ENCODE results near the gene NOL9. TPM values are rescaled to one million over a fixed set of nuclear protein-coding genes. Genes with fewer than 3 reads are reported as not detected.

The NOL9 gene
- total and polyA plus RNA-seq, 2 of the 13 experiments (the other 11 are each of a cell fraction or from before 2014, with no cell fraction given) = 18.0 to 24.7 TPM

DNA sequence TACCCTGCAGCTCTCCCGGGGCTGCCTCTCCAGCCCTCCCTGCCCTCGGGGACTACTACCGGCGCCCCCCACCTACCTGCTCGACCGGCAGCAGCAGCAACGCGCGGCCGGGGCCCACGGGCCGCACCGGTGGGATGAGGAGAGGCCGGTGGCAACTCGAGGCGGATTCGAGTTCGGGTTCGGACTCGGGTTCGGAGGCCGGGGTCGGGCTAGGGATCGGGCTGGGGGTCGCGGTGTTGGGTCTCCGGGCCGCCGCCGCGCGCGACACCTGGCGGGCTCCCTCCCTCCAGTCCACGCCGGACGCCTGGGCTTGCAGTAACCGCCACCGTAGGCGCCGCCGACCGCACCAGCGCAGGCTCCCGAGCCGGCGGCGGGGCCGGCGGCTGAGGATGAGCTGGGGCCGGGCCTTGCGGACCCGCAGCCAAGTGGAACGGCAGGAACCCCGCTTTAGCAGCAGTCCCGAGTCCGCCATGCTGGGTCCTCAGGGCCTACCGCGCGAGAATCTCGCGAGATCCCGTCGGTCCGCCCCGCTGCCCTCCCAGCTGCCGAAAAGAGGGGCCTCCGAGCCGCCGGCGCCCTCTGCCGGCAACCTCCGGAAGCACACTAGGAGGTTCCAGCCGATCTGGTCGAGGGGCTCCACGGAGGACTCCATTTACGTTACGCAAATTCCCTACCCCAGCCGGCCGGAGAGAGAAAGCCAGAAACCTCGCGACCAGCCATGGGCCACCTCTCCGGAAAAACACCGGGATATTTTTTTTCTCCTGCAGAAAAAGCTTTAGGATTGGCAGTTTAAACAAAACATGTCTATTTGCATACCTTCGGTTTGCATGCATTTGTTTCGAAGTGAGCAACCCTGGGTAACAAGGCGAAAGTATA is at the start of gene NOL9 (continued):
- TF ChIP-seq, protein P1, sequence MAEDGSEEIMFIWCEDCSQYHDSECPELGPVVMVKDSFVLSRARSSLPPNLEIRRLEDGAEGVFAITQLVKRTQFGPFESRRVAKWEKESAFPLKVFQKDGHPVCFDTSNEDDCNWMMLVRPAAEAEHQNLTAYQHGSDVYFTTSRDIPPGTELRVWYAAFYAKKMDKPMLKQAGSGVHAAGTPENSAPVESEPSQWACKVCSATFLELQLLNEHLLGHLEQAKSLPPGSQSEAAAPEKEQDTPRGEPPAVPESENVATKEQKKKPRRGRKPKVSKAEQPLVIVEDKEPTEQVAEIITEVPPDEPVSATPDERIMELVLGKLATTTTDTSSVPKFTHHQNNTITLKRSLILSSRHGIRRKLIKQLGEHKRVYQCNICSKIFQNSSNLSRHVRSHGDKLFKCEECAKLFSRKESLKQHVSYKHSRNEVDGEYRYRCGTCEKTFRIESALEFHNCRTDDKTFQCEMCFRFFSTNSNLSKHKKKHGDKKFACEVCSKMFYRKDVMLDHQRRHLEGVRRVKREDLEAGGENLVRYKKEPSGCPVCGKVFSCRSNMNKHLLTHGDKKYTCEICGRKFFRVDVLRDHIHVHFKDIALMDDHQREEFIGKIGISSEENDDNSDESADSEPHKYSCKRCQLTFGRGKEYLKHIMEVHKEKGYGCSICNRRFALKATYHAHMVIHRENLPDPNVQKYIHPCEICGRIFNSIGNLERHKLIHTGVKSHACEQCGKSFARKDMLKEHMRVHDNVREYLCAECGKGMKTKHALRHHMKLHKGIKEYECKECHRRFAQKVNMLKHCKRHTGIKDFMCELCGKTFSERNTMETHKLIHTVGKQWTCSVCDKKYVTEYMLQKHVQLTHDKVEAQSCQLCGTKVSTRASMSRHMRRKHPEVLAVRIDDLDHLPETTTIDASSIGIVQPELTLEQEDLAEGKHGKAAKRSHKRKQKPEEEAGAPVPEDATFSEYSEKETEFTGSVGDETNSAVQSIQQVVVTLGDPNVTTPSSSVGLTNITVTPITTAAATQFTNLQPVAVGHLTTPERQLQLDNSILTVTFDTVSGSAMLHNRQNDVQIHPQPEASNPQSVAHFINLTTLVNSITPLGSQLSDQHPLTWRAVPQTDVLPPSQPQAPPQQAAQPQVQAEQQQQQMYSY (CRISPR knock-in tag; IDR thresholded peaks at IDR 0.05) = peak; percentile 57; the same call in 1 of the 2 replicates
- TF ChIP-seq PAF1 (CRISPR knock-in tag; IDR thresholded peaks at IDR 0.05) (no peak), ZNF180 (CRISPR knock-in tag; IDR thresholded peaks at IDR 0.05; ENCODE audit: borderline replicate concordance, low read depth) (no peak), EP300 (IDR thresholded peaks at IDR 0.05; ENCODE audit: low read depth in 2 of 2, low read length in 2 of 2) (peak in 1 of 2 experiments; percentile 17; a peak in 1 of 4 replicates), EP300 (CRISPR knock-in tag; IDR thresholded peaks at IDR 0.05; ENCODE audit: borderline replicate concordance) (no peak; the same call in 1 of the 2 replicates), ZFP37 (CRISPR knock-in tag; IDR thresholded peaks at IDR 0.05; ENCODE audit: borderline replicate concordance) (no peak), SMARCE1 (IDR thresholded peaks at IDR 0.05; ENCODE audit: borderline replicate concordance) (no peak), ZNF7 (CRISPR knock-in tag; IDR thresholded peaks at IDR 0.05) (no peak), SRSF4 (IDR thresholded peaks at IDR 0.05; ENCODE audit: low read depth, low read length, poor library complexity, severe bottlenecking) (no peak), CHD2 (IDR thresholded peaks at IDR 0.05; ENCODE audit: low read depth, low read length) (peak; percentile 99), FOXO1 (CRISPR knock-in tag; IDR thresholded peaks at IDR 0.05) (peak; percentile 42; the same call in 1 of the 2 replicates), ZNF251 (CRISPR knock-in tag; IDR thresholded peaks at IDR 0.05) (no peak), MED1 (CRISPR knock-in tag; IDR thresholded peaks at IDR 0.05) (peak; percentile 82), NR1H2 (CRISPR knock-in tag; IDR thresholded peaks at IDR 0.05; ENCODE audit: borderline replicate concordance, low read depth) (no peak), ZNF253 (CRISPR knock-in tag; IDR thresholded peaks at IDR 0.05; ENCODE audit: borderline replicate concordance) (no peak)
- TF ChIP-seq, protein P2, sequence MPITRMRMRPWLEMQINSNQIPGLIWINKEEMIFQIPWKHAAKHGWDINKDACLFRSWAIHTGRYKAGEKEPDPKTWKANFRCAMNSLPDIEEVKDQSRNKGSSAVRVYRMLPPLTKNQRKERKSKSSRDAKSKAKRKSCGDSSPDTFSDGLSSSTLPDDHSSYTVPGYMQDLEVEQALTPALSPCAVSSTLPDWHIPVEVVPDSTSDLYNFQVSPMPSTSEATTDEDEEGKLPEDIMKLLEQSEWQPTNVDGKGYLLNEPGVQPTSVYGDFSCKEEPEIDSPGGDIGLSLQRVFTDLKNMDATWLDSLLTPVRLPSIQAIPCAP (CRISPR knock-in tag; IDR thresholded peaks at IDR 0.05; ENCODE audit: low read depth) = no peak
- TF ChIP-seq, protein P3, sequence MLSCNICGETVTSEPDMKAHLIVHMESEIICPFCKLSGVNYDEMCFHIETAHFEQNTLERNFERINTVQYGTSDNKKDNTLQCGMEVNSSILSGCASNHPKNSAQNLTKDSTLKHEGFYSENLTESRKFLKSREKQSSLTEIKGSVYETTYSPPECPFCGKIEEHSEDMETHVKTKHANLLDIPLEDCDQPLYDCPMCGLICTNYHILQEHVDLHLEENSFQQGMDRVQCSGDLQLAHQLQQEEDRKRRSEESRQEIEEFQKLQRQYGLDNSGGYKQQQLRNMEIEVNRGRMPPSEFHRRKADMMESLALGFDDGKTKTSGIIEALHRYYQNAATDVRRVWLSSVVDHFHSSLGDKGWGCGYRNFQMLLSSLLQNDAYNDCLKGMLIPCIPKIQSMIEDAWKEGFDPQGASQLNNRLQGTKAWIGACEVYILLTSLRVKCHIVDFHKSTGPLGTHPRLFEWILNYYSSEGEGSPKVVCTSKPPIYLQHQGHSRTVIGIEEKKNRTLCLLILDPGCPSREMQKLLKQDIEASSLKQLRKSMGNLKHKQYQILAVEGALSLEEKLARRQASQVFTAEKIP (CRISPR knock-in tag; IDR thresholded peaks at IDR 0.05; ENCODE audit: borderline replicate concordance) = no peak
- TF ChIP-seq, protein P4, sequence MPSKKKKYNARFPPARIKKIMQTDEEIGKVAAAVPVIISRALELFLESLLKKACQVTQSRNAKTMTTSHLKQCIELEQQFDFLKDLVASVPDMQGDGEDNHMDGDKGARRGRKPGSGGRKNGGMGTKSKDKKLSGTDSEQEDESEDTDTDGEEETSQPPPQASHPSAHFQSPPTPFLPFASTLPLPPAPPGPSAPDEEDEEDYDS (CRISPR knock-in tag; IDR thresholded peaks at IDR 0.05) = no peak; the same call in 1 of the 2 replicates
- TF ChIP-seq, protein P5, sequence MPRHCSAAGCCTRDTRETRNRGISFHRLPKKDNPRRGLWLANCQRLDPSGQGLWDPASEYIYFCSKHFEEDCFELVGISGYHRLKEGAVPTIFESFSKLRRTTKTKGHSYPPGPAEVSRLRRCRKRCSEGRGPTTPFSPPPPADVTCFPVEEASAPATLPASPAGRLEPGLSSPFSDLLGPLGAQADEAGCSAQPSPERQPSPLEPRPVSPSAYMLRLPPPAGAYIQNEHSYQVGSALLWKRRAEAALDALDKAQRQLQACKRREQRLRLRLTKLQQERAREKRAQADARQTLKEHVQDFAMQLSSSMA (CRISPR knock-in tag; IDR thresholded peaks at IDR 0.05) = 0 out of 2 replicates have a peak, but pooled peaks have one; percentile 17
- TF ChIP-seq, protein P6, sequence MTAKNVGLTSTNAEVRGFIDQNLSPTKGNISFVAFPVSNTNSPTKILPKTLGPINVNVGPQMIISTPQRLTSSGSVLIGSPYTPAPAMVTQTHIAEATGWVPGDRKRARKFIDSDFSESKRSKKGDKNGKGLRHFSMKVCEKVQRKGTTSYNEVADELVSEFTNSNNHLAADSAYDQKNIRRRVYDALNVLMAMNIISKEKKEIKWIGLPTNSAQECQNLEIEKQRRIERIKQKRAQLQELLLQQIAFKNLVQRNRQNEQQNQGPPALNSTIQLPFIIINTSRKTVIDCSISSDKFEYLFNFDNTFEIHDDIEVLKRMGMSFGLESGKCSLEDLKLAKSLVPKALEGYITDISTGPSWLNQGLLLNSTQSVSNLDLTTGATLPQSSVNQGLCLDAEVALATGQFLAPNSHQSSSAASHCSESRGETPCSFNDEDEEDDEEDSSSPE (CRISPR knock-in tag; IDR thresholded peaks at IDR 0.05) = peak; percentile 69; the same call in 1 of the 2 replicates
